ENCODE measurements around the gene DDIT3.
"Not testable (repeated sequence)": the region's sequence is repeated elsewhere in the genome, so short reads cannot be mapped to it uniquely, and the experiment has no call there.

The DDIT3 gene

DNA sequence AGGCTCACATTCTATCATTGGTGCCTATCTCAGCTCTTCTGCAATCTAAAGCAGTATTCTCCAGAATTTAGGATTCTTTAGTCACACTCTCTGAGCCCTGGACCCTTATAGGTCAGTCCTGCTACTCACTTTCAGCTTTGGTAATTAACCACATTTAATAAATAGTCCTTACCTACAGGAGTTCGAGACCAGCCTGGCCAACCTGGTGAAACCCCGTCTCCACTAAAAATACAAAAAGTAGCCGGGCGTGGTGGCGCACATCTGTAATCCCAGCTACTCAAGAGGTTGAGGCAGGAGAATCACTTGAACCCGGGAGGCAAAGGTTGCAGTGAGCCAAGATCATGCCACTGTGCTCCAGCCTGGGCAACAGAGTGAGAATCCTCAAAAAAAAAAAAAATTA is 6.6 kb downstream of the DDIT3 start:
- not testable (repeated sequence) for DNase-seq (ENCODE audit: low read depth in 1 of 2, low spot score in 1 of 2)

DNA sequence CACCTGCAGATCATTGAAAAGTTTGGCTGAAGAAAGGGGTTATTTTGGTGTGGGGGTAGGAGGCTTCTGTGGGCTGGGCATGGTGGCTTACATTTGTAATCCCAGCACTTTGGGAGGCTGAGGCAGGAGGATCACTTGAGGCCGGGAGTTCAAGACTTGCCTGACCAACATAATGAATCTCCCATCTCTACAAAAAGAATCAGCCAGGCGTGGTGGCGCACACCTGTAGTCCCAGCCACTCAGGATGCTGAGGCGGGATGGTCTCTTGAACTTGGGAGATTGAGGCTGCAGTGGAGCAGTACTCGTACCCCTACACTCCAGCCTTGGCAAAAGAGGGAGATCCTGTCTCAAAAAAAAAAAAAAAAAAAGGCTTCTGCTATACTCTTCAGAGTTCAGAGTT is 7.0 kb downstream of the DDIT3 start:
- DNase-seq (ENCODE audit: low read depth in 1 of 2, low spot score in 1 of 2): no peak

DNA sequence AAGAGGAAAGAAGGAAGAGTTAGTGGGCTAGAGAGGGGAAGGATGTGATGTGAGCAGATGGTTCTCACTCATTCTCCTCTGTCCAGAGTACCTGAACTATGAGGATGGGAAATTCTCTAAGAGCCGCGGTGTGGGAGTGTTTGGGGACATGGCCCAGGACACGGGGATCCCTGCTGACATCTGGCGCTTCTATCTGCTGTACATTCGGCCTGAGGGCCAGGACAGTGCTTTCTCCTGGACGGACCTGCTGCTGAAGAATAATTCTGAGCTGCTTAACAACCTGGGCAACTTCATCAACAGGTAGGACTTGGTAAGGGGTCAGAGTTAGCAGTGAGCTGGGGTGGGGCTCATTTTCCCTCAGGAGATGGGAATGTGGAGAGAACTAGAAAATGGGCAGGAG is 7.6 kb downstream of the DDIT3 start:
- no peak for DNase-seq (ENCODE audit: low read depth in 1 of 2, low spot score in 1 of 2)

DNA sequence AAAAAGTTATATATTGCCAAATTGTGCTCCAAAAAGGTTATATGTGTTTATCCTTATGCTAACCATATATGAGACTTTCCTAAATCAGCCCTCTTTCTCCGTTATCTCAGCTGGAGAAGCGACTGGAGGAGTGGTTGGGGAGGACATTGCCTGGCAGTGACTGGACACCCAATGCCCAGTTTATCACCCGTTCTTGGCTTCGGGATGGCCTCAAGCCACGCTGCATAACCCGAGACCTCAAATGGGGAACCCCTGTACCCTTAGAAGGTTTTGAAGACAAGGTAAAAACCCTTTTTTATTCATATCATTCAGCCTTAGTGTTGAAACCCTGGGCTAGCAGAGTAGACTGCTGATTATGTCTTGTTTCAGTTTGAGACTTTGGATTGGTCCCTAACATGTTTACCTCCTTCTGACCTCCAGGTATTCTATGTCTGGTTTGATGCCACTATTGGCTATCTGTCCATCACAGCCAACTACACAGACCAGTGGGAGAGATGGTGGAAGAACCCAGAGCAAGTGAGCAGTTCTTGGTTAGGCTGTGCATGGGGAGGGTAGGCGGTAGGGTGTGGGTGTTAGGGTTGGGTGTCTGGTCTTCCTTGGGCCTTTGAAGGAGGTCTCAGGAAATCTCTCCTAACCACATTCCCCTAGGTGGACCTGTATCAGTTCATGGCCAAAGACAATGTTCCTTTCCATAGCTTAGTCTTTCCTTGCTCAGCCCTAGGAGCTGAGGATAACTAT is 8.6 kb downstream of the DDIT3 start:
- DNase-seq (ENCODE audit: low read depth in 1 of 2, low spot score in 1 of 2): no peak

DNA sequence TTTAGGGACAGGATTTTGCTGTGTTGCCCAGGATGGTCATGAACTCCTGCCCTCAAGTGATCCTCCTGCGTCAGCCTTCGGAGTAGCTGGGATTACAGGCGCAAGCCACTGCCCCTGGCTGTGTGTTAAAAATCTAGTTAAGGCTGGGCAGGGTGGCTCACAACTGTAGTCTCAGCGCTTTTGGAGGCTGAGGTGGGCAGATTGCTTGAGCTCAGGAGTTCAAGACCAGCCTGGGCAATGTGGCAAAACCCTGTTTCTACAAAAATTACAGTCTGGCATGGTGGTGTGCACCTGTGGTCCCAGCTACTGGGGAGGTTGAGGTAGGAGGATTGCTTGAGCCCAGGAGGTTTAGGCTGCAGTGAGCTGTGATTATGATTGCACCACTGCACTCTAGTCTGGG is 9.2 kb downstream of the DDIT3 start:
- DNase-seq (ENCODE audit: low read depth in 1 of 2, low spot score in 1 of 2): no peak

DNA sequence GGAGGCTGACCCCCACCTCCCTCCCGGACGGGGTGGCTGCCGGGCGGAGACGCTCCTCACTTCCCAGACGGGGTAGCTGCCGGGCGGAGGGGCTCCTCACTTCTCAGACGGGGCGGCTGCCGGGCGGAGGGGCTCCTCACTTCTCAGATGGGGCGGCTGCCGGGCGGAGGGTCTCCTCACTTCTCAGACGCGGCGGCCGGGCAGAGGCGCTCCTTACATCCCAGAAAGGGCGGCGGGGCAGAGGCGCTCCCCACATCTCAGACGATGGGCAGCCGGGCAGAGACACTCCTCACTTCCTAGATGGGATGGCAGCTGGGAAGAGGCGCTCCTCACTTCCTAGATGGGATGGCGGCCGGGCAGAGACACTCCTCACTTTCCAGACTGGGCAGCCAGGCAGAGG is 12.5 kb downstream of the DDIT3 start:
- not testable (repeated sequence) for DNase-seq (ENCODE audit: low read depth in 1 of 2, low spot score in 1 of 2)

DNA sequence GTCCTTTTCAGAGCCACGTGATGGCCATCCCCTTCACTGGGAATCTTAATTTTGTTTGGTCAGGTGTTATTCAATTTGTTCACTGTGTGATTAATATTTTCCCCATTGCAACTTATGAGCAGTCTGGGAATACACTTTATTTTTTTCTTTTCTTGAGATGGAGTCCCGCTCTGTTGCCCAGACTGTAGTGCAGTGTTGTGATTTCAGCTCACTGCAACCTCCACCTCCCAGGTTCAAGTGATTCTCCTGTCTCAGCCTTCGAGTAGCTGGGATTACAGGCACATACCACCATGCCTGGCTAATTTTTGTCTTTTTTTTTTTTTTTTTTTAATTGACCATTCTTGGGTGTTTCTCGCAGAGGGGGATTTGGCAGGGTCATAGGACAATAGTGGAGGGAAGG is 13.8 kb downstream of the DDIT3 start:
- not testable (repeated sequence) for DNase-seq (ENCODE audit: low read depth in 1 of 2, low spot score in 1 of 2)

DNA sequence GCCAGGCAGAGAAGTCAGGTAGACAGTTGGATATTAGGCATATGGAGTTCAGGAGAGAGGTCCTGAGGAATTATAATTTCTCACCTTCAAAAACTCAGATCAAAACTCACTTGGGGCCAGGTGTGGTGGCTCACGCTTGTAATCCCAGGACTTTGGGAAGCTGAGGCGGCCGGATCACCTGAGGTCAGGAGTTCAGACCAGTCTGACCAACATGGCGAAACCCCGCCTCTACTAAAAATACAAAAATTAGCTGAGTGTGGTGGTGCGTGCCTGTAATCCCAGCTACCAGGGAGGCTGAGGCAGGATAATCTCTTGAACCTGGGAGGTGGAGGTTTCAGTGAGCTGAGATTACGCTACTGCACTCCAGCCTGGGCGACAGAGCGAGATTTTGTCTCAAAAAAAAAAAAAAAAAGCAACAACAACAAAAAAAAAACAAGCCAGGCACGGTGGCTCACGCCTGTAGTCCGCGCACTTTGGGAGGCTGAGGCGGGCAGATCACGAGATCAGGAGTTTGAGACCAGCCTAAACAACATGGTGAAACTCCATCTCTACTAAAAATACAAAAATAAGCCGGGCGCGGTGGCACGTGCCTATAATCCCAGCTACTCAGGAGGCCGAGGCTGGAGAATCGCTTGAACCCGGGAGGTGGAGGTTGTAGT is 17.9 kb downstream of the DDIT3 start:
- DNase-seq (ENCODE audit: low read depth in 1 of 2, low spot score in 1 of 2): not testable (repeated sequence)

DNA sequence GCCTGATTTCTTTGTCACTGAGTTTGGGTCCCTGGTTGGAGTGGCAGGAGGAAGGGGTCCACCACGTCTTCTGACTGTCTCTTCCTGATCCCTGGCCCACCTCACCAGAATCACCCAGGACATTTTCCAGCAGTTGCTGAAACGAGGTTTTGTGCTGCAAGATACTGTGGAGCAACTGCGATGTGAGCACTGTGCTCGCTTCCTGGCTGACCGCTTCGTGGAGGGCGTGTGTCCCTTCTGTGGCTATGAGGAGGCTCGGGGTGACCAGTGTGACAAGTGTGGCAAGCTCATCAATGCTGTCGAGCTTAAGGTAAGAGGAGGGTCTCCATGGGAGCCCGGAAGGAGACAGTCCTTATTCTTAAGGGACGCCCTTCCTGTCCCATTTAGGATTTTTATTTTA is 20.1 kb downstream of the DDIT3 start:
- no peak for DNase-seq (ENCODE audit: low read depth in 1 of 2, low spot score in 1 of 2)

DNA sequence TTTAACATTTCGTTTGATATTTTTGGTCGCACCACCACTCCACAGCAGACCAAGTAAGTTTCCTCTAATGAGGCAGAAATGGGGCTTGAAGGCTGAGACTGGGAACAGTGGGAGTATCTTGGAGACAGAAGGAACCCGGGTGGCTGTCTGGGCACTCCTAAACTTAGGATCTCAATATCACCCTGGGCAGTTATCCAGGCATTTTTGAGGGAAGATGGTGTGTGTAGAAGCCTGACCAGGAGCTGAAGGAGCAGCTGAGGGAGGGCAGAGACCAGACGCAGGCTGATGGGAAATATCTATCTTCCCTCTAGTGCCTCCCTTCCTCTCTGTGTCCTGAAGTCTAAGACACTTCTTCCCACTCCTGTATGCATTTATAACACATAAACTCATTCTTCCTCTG is 21.7 kb downstream of the DDIT3 start:
- no peak for DNase-seq (ENCODE audit: low read depth in 1 of 2, low spot score in 1 of 2)

DNA sequence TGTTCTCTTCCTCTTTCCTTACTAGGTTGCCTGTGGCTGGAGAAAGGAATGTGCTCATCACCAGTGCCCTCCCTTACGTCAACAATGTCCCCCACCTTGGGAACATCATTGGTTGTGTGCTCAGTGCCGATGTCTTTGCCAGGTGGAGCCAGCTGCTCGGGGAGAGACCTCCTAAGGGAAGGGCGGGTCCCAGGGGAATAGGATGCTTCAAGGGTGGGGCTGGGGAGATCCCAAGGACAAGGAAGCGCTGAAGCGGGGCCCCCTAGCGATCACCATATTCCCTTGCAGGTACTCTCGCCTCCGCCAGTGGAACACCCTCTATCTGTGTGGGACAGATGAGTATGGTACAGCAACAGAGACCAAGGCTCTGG is 22.2 kb downstream of the DDIT3 start:
- DNase-seq (ENCODE audit: low read depth in 1 of 2, low spot score in 1 of 2): no peak

DNA sequence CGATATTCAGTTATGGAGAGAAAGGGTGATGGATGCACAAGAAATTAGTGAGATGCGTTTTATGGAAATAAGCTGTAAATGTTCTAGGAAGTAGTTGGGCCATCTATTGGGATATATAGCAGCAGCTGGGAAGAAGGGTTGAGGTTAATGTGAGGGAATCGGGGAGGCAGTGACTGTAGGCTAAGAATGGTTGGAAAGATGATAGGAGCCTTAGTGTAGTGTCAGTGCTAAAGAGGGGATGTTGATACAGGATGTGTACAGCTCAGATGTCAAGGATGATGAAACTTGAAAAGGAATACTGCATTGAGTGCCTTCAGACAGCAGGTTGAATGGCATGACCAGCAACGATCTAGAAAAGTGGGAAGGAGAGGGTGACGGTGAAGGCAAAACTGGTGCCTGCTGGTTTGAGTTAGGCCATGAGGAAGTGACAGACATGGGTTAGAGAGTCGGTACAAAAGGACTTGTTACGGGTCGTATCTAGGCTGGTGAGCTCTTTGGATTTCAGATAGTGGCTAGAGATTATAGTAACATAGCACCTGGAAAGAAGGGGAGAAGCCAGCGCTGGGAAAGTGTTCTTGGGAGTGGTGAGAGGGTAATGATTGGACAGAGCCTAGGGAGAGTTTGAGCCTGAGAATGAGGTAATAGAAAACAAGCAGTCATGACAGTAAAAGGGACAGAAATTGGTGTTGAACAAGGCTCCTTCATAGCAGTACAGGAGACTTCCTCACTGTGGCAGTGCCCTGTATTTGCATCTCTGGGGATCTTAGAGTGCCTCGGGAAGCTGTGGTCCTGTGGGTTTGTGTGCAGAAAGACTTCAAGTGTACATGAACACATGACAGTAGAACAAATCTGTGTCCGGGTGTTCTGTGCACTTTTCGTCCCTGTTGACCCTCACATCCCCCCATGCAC is 22.8 kb downstream of the DDIT3 start:
- DNase-seq (ENCODE audit: low read depth in 1 of 2, low spot score in 1 of 2): no peak

DNA sequence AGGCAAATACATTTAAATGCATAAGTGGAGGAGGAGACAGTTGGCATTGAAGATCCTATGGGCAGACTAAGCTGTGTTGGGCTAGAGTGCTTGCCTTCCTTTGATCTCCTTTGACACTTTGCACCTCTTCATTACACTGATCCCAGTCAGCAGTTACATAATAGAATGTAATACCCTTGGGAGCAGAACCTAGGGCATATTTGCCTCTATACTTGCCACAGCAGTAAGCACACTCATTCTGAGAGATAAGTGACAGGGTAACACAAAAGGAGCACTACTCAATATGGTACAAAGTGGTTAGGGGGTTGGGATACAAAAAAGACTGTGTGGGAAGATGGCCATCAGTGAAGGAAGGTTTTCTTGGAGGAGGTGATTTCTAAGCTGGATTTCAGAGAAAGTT is 23.5 kb downstream of the DDIT3 start:
- no peak for DNase-seq (ENCODE audit: low read depth in 1 of 2, low spot score in 1 of 2)

DNA sequence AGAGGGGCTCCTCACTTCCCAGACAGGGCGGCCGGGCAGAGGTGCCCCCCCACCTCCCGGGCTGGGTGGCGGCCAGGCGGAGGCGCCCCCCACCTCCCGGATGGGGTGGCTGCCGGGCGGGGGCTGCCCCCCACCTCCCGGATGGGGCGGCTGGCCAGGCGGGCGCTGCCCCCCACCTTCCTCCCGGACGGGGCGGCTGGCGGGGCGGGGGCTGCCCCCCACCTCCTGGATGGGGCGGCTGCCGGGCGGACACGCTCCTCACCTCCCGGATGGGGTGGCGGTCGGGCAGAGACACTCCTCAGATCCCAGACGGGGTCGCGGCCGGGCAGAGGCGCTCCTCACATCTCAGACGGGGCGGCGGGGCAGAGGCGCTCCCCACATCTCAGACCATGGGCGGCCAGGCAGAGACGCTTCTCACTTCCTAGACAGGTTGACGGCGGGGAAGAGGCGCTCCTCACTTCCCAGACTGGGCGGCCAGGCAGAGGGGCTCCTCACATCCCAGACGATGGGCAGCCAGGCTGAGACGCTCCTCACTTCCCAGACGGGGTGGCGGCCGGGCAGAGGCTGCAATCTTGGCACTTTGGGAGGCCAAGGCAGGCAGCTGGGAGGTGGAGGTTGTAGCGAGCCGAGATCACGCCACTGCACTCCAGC is 25.1 kb downstream of the DDIT3 start:
- not testable (repeated sequence) for DNase-seq (ENCODE audit: low read depth in 1 of 2, low spot score in 1 of 2)

DNA sequence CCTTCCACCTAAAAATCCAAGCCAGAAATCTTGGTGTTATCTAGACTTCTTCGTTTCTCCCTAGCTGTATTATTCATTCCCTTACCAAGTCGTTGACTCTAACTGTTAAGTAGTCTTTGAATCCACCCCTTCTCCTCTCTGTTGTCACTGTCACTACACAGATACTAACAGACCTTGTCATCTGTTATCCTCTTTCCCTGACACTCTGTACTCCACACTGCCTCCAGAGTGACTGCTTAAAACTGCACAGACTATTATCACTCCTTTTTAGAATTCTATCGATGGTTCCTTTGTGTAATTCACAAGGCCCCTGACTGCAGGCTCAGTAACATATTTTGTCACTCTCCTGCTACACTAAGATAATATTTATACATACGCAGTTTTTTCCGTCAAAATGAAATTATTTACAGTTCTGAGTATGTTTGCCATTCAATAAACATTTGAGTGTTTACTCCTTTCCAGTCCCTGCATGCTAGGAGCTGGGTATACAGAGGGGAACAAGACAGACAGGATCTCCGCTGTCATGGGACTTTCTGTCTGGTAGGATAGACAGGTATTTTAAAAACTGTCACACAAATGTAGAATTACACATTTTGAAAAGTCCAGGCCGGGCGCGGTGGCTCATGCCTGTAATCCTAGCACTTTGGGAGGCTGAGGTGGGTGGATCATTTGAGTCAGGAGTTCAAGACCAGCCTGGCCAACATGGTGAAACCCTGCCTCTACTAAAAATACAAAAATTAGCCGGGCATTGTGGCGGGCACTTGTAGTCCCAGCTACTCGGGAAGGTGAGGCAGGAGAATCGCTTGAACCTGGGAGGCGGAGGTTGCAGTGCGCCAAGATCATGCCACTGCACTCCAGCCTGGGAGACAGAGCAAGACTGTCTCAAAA is 28.7 kb downstream of the DDIT3 start:
- DNase-seq (ENCODE audit: low read depth in 1 of 2, low spot score in 1 of 2): no peak

DNA sequence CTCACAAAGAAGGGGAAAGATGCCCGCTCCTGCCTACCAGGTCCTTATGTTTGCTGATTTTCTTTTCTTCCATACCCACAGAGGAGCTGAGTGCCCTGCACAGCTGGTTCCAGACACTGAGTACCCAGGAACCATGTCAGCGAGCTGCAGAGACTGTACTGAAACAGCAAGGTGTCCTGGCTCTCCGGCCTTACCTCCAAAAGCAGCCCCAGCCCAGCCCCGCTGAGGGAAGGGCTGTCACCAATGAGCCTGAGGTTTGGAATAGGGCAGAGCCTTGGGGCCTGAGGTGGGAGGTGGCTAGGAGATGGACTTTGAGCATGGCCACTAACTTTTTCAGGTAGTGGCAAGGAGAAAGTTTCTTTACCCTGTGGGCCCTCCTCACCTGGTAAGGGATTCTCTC is 30.2 kb downstream of the DDIT3 start:
- no peak for DNase-seq (ENCODE audit: low read depth in 1 of 2, low spot score in 1 of 2)

DNA sequence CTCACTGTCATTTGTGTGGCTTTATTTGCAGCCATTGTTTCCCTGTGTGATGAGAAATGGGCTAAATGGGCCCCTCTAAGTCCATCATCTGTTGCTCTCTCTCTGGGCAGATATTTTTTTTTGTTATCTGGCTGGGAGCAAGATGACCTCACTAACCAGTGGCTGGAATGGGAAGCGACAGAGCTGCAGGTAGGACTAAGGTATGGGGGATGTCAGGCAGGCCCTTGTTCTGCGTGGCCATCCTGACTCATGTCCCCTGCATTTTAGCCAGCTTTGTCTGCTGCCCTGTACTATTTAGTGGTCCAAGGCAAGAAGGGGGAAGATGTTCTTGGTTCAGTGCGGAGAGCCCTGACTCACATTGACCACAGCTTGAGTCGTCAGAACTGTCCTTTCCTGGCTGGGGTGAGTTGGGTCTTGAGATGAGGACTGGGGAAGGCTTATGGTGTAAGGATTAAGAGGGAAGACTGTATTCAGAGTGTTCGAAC is 31.1 kb downstream of the DDIT3 start:
- DNase-seq (ENCODE audit: low read depth in 1 of 2, low spot score in 1 of 2): no peak

DNA sequence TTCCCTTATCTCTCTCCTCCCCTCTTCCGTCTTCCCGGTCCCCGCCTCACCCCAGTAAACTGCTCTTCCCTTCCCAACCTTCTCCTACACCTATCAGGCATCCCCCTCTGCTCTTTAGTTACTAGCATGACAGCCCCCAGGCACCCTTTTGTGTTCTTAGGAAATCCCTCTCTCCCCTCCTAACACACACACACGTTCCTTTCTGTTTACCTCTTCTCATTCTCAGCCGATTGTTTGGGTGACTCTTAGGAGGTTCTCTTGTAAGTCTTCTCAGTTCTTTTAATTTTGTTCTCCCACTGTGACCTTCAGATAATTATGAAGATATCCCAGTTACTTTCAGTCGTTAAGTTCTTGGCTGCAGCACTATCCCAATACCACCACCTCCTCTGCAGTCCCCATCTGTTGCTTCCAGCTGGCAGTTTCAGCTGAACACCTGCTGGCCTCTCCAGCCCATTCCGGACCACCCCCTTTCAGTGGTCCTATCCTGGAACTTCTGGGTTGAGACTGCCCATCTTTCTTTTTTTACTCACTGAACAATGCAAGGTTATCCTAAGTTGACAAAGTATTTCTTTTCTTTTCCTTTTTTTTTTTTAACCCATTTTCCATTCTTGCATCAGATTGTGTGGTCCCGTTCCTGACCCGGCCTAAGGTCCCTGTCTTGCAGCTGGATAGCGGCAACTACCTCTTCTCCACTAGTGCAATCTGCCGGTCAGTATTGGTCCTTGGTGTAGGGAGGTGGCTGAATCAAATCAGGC is 31.7 kb downstream of the DDIT3 start:
- DNase-seq (ENCODE audit: low read depth in 1 of 2, low spot score in 1 of 2): no peak

DNA sequence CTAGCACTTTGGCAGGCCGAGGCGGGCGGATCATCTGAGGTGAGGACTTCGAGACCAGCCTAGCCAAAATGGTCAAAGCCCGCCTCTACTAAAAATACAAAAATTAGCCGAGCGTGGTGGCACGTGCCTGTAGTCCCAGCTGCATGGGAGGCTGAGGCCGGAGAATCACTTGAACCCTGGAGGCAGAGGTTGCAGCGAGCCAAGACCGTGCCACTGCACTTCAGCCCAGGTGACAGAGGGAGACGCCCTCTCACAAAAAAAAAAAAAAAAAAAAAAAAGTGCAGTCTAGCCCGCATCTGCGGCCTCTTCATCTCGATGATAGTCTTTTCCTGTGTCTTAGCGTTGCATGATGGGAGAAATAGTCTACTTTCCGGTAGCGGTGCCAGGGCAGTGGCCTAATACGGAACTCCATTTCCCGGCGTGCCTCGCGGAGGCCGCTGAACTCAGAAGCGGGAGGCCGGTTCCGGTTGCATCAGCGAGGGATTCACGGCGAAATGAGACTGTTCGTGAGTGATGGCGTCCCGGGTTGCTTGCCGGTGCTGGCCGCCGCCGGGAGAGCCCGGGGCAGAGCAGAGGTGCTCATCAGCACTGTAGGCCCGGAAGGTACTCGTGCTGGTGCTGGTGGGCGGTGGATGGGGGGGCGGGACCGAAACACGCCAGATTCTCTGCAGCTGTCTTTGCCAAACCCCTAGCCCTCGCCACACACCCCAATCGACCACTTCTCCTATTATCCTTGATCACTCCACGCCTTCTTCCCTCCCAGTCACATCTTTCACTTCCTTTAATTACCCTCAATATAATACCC is 32.5 kb downstream of the DDIT3 start, which contains the start of gene MARS1:
Gene MARS1, plus strand, starts transcription at position 472 of the 805 bp plus-strand sequence. Its CDS starts 23 bp downstream, at position 495.
- peak; percentile 79 to 89 for DNase-seq (ENCODE audit: low read depth in 1 of 2, low spot score in 1 of 2)
